Hematopoietic multipotent progenitor cell treated with erythropoietin and hydrocortisone succinate and interleukin-3 and kit ligand, for 17 days (in vitro differentiated cells): Measurements from ENCODE around the gene FUT3.

Experiments used
- DNase-seq: peaks from one replicate; pipeline ENCODE4 v3.0.0-alpha.2; 2015; ENCODE audit warnings: low spot score

Gene FUT3

GRCh38 chr19:5800361-5801270 lies 50.6 kb downstream of the FUT3 start:
- DNase-seq, result no peak

- peak; percentile 91 for DNase-seq
Measured at GRCh38 chr19:5799247-5800241, 51.7 kb downstream of the FUT3 start.

- no peak for DNase-seq
Measured at GRCh38 chr19:5798244-5798643, 53.0 kb downstream of the FUT3 start.

- DNase-seq, result no peak
Measured at GRCh38 chr19:5795382-5795919, 55.8 kb downstream of the FUT3 start.

GRCh38 chr19:5793188-5793587 lies 58.1 kb downstream of the FUT3 start:
- no peak for DNase-seq
